HG03108 (cell line): Measurements from ENCODE around the gene NRF1.

ENCODE experiments used
- ATAC-seq: cut with Tn5 transposase; IDR thresholded peaks from one replicate; pipeline ENCODE4 v1.9.1; 2021; ENCODE audit warnings: moderate library complexity; ENCODE audit not compliant: unreplicated experiment

The NRF1 gene

GRCh38 chr7:129677796-129678195 is 66.3 kb downstream of the NRF1 start:
- no peak for ATAC-seq

DNA sequence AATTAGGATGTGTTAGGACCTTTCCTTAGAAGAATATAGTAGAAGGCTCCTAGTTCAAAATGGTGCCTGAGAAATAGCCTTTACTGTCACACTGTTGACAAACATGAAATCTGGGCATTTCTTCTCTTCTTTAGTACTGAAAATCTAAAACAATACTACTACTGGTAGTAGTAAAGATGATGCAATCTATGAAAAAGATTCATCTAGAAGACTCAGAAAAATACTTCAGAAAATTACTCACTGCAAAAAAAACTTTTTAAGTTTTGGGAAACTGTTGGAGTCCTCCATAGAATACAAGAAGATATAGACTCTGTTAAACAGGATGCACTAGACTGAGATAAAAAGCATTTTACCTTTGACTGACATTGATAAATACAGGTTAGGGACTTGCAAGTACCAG is 67.1 kb downstream of the NRF1 start:
- no peak for ATAC-seq

- no peak for ATAC-seq
Observed at GRCh38 chr7:129680400-129680799, 68.9 kb downstream of the NRF1 start.

- no peak for ATAC-seq
Observed at GRCh38 chr7:129684777-129685176, 73.3 kb downstream of the NRF1 start.

- ATAC-seq: no peak
Observed at GRCh38 chr7:129686063-129686462, 74.5 kb downstream of the NRF1 start.

GRCh38 chr7:129688503-129689222 is 77.1 kb downstream of the NRF1 start:
- no peak for ATAC-seq

DNA sequence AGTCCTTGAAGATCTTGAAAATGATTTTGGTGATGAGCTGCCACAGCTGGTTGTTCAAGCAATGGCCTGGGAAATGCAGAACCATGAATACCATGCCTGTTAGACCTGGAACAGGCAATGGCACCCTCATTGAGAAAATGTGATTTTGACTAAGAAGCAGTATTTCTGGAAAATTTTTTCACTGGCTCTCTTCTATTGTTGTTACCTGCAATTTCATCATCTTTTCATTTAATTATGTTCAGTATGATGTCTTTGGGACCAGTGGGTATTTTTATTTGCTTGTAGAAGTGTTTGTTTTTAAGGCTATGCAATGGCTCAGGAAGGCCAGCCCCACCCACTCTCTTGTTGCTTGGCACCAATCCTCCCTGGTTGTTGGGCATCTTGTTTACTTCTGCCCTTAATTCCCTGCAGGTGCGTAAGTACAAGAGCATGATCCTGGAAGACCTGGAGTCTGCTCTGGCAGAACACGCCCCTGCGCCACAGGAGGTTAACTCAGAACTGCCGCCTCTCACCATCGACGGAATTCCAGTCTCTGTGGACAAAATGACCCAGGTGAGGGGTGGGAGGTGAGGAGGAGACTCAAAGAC is 78.6 kb downstream of the NRF1 start:
- no peak for ATAC-seq

DNA sequence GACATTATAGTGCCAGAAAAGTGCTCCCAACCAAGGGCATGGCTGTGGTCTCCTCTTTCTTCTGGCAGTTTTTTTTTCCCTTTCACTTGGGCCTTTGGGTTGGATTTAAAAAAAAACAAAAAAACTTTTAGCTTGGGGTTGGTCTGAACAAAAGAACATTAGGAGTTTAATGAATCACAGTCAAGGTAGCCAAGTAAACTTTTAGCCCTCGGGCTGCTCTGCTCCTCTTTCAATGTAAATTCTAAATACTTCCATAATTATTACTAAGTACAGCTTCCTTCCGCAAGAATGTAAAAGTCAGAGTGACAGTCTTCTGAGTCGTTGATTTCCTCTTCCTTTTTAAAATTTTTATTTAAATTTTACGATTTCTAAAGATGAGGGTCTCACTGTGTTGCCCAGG is 79.2 kb downstream of the NRF1 start:
- no peak for ATAC-seq

GRCh38 chr7:129698516-129699418 is 87.2 kb downstream of the NRF1 start:
- no peak for ATAC-seq

DNA sequence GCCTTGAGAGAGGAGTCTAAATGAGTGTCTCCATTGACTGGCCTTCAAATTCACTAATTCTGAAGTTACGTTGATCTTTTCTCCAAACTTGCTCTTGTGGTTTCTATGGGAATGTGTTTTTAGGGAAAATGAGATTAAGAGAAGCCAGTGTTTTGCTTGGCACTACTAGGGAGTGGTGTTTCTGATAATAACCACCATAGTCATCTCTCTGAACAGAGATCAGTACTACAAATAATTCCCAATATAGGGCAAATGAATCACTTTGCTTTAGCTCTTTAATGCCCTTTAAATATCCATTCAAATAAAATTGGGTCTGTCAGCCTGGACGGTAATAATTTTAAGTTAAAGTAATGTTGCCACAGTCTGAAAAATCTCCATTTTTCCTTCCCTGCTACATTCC is 90.8 kb downstream of the NRF1 start:
- ATAC-seq: no peak

GRCh38 chr7:129702761-129703338 is 91.3 kb downstream of the NRF1 start:
- ATAC-seq: no peak

GRCh38 chr7:129703751-129704150 is 92.2 kb downstream of the NRF1 start:
- no peak for ATAC-seq

- no peak for ATAC-seq
Observed at GRCh38 chr7:129707910-129708499, 96.5 kb downstream of the NRF1 start.

DNA sequence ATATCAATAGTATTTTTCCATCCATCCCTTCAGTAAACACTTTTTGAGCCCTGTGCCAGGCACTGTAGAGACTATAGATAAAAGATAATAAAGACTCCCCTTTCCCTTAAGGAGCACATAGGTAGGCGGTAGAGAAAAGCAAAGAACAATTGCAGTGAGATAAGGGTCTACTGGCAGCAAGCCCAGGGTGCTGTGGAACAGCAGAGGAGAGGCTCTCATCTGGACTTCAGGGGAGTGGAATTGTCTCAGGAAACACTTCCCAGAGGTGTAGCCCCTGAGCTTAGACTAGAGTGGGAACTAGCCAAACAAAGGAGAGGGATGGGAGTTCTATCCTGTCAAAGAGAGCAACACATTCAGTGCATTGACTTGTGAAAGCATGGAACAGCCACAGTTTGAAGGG is 102.0 kb downstream of the NRF1 start:
- no peak for ATAC-seq

- no peak for ATAC-seq
Observed at GRCh38 chr7:129714514-129715063, 103.1 kb downstream of the NRF1 start.

DNA sequence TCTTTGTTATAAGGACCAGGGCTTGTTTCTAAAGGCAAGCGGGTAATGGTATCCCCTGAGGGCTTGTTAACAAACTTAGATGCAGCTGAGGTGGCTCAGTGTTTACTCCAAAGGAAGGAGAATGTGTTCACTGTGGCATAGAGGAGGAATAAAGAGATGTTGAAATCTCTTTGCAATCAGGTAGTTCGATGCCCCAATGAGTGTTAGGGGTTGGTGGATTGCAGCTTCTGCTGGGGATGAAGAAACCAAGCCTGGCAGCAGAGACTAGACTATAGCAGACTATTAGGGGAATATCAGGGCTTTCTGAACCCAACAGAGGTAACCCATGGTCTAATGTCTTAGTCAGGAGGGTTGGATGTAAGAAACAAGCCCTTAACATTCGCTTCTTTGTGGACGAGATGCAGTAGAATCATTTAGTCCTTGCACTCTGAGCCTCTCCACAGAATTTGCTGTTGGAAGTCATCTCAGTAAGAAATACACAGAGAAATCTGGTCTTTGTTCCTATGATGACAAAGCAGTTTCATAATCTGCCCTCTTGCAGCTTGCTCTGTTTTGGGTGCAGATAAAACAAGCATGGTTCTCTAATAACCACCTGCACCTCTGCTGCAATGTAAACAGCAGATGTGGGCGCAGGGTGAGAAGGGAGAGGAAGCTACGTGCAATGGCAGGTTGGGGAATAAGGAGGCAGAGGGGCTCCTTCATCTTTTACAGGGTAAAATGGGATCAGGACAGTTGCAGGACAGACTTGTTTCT is 108.6 kb downstream of the NRF1 start:
- no peak for ATAC-seq

- ATAC-seq: no peak
Observed at GRCh38 chr7:129721068-129721467, 109.5 kb downstream of the NRF1 start.

DNA sequence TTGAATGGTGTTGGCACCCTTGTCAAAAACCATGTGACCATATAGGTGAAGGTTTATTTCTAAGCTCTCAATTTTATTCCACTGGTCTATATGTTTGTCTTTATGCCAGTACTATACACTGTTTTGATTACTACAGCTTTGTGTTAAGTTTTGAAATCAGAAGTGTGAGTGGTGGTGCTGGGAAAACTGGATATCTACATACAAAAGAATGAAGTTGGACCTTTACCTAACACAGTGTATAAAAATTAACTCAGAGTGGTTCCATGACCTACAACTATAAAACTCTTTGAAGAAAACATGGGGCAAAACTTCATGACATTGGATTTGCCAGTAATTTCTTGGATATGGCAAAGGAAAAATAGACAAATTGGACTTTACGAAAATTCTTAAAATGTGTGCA is 112.2 kb downstream of the NRF1 start:
- no peak for ATAC-seq

- no peak for ATAC-seq
Observed at GRCh38 chr7:129724796-129725195, 113.3 kb downstream of the NRF1 start.

DNA sequence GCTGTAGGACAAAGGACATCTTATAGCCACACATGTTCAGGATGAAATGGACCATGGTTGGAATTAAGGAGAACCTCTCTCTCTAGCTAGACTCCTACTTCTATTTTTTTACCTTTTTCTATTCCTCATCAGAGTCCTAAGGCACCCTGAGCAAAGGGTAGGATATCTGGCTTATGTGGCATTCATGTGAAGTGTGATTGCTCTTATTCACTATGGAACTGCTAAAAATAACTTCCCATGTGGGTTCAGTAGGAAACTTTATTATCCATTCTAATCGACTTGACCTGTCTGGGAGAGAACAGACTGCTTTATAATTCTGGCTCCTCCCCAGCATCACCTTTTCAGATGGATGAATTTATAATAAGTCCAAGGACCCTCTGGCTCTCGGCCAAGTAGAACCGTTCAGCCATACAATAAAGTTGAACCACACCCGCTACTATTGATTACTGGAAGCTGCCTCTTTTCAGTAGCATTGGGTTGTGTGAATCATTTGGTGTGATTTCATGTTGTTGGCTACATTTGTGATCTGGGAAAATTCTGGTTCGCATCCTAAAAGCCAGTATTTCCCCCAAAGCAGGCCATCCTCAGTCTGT is 117.5 kb downstream of the NRF1 start:
- ATAC-seq: no peak
